ENCODE measurements around the gene DENND10.
A peak's percentile ranks its signal among the peaks of the same experiment; 100 is the strongest.
"Not testable (repeated sequence)": the region's sequence is repeated elsewhere in the genome, so short reads cannot be mapped to it uniquely, and the experiment has no call there.

The DENND10 gene

GRCh38 chr10:119100434-119101238 lies 3.3 kb upstream of the DENND10 start:
- no peak for DNase-seq

- DNase-seq = no peak
Measured at GRCh38 chr10:119101366-119102098, 2.4 kb upstream of the DENND10 start.

GRCh38 chr10:119103241-119103902 lies 541 bp upstream of the DENND10 start:
- no peak for DNase-seq

- peak; percentile 19 for DNase-seq
Measured at GRCh38 chr10:119104654-119105015, 722 bp downstream of the DENND10 start.

- DNase-seq = no peak
Measured at GRCh38 chr10:119105155-119105554, 1.2 kb downstream of the DENND10 start.

- not testable (repeated sequence) for DNase-seq
Measured at GRCh38 chr10:119105899-119106298, 2.0 kb downstream of the DENND10 start.

GRCh38 chr10:119107106-119107505 lies 3.2 kb downstream of the DENND10 start:
- DNase-seq = not testable (repeated sequence)

- not testable (repeated sequence) for DNase-seq
Measured at GRCh38 chr10:119107771-119108170, 3.9 kb downstream of the DENND10 start.

GRCh38 chr10:119112056-119112455 lies 8.1 kb downstream of the DENND10 start:
- DNase-seq = no peak

GRCh38 chr10:119113751-119114732 lies 10.1 kb downstream of the DENND10 start:
- DNase-seq = no peak

GRCh38 chr10:119115926-119116325 lies 12.0 kb downstream of the DENND10 start:
- no peak for DNase-seq

GRCh38 chr10:119116326-119116951 lies 12.5 kb downstream of the DENND10 start:
- DNase-seq = no peak

GRCh38 chr10:119118231-119118630 lies 14.3 kb downstream of the DENND10 start:
- no peak for DNase-seq

- DNase-seq = no peak
Measured at GRCh38 chr10:119119400-119119799, 15.5 kb downstream of the DENND10 start.

- DNase-seq = no peak
Measured at GRCh38 chr10:119120413-119120867, 16.5 kb downstream of the DENND10 start.

GRCh38 chr10:119120875-119121274 lies 17.0 kb downstream of the DENND10 start:
- no peak for DNase-seq

- DNase-seq = no peak
Measured at GRCh38 chr10:119125942-119126341, 22.0 kb downstream of the DENND10 start.

- DNase-seq = no peak
Measured at GRCh38 chr10:119129721-119130120, 25.8 kb downstream of the DENND10 start.

- peak; percentile 89 for DNase-seq
Measured at GRCh38 chr10:119131512-119132240, 27.8 kb downstream of the DENND10 start.

GRCh38 chr10:119132521-119133345 lies 28.8 kb downstream of the DENND10 start:
- DNase-seq = no peak

Measured in activated CD4-positive, alpha-beta T cell treated with anti-CD3 and anti-CD28 coated beads, Interleukin-2, Interleukin-6, amounts not matched to agents 100 ng/mL and 50 ng/mL, durations not matched to agents 16 hours and 8 hours (primary cell).